HepG2 (cell line): ENCODE results near the gene CHIC2. TPM values are rescaled to one million over a fixed set of nuclear protein-coding genes. Genes with fewer than 3 reads are reported as not detected.

Experiments used
- AGO2 ChIP-seq: fragments of 200-400 bp; formaldehyde crosslinking; optimal IDR thresholded peaks from 2 replicates; pipeline ENCODE3; 2017; ENCODE audit warnings: mild to moderate bottlenecking, low read depth, low read length, moderate library complexity
- ASH2L ChIP-seq: fragments of 300-600, 200-600 bp; sonication (generic); IDR thresholded peaks from 2 replicates; pipeline ENCODE4 v1.7.0; 2017; ENCODE audit warnings: low read depth, mild to moderate bottlenecking, moderate library complexity, mixed read lengths, low read length; ENCODE audit not compliant: insufficient read length
- CC2D1A ChIP-seq: sonication (generic); formaldehyde crosslinking; IDR thresholded peaks from 2 replicates; pipeline ENCODE4 v1.8.1; 2023; ENCODE audit warnings: mild to moderate bottlenecking, missing genetic modification reagents
- ELF4 ChIP-seq: sonication (generic); formaldehyde crosslinking; IDR thresholded peaks from 2 replicates; pipeline ENCODE4 v1.5.0; 2020; ENCODE audit warnings: missing genetic modification reagents, mild to moderate bottlenecking, moderate library complexity, borderline replicate concordance
- FOSL2 ChIP-seq: sonication (generic); formaldehyde crosslinking; IDR thresholded peaks from 2 replicates; pipeline ENCODE4 v1.4.0; 2020; ENCODE audit warnings: missing genetic modification reagents
- HNRNPK ChIP-seq: fragments of 200-400 bp; formaldehyde crosslinking; IDR thresholded peaks from 2 replicates; pipeline ENCODE4 v1.6.1; 2018; ENCODE audit warnings: low read length, low read depth, moderate library complexity, mild to moderate bottlenecking; ENCODE audit not compliant: poor library complexity, severe bottlenecking
- JUND ChIP-seq: sonication (generic); formaldehyde crosslinking; IDR thresholded peaks from 2 replicates; pipeline ENCODE4 v1.8.0; 2022; ENCODE audit warnings: mild to moderate bottlenecking, missing genetic modification reagents
- MBD4 ChIP-seq: IDR thresholded peaks from 2 replicates; pipeline ENCODE4 v1.6.1; 2012; ENCODE audit warnings: low read length, inconsistent platforms, borderline replicate concordance
- MED1 ChIP-seq: sonication (generic); formaldehyde crosslinking; IDR thresholded peaks from 2 replicates; pipeline ENCODE4 v1.4.0; 2020; ENCODE audit warnings: missing genetic modification reagents
- RXRA ChIP-seq: sonication (generic); formaldehyde crosslinking; IDR thresholded peaks from 2 replicates; pipeline ENCODE4 v1.5.1; 2020; ENCODE audit warnings: missing genetic modification reagents
- SAFB2 ChIP-seq: sonication (generic); formaldehyde crosslinking; IDR thresholded peaks from 2 replicates; pipeline ENCODE4 v1.5.1; 2020; ENCODE audit warnings: missing genetic modification reagents, low read depth, mild to moderate bottlenecking, borderline replicate concordance
- SP4 ChIP-seq: sonication (generic); formaldehyde crosslinking; IDR thresholded peaks from 2 replicates; pipeline ENCODE4 v1.8.1; 2023; ENCODE audit warnings: mild to moderate bottlenecking, missing genetic modification reagents
- TCF7 ChIP-seq: sonication (generic); IDR thresholded peaks from 2 replicates; pipeline ENCODE4 v1.6.1; 2016; ENCODE audit warnings: antibody characterized with exemption, low read depth
- ZNF205 ChIP-seq: IDR thresholded peaks from 2 replicates; pipeline ENCODE4 v1.6.1; 2018; ENCODE audit warnings: missing biosample characterization, missing genetic modification reagents
- ZNF792 ChIP-seq: IDR thresholded peaks from 2 replicates; pipeline ENCODE4 v1.6.1; 2016
- ZNF816 ChIP-seq: sonication (generic); formaldehyde crosslinking; IDR thresholded peaks from 2 replicates; pipeline ENCODE4 v1.8.0; 2022; ENCODE audit warnings: missing genetic modification reagents, mild to moderate bottlenecking, borderline replicate concordance
- ZNF878 ChIP-seq: sonication (generic); formaldehyde crosslinking; IDR thresholded peaks from 2 replicates; pipeline ENCODE4 v1.8.1; 2023; ENCODE audit warnings: mild to moderate bottlenecking, missing genetic modification reagents, moderate library complexity
- polyA plus RNA-seq, 8 experiments: library from polyadenylated mRNA; depleted of rRNA in 3 of 8; stranded (reverse) in 7 of 8; unstranded in 1 of 8; fragments of >200 nt; fragmentation: Illumina TruSeq in 4 of 8; extraction: Trizol in 4 of 8; gene quantifications; 2 replicates each; pipeline versions ENCODE4 v1.2.1 to v1.2.3, GENCODE V29; 2011 to 2016; ENCODE audit warnings: low read depth in 4 of 8, missing spikeins in 1 of 8, mixed read lengths in 1 of 8; ENCODE audit not compliant: insufficient read depth in 1 of 8
- total RNA-seq, 5 experiments: library from RNA; depleted of rRNA; stranded (reverse); fragments of >200 nt; fragmentation: Illumina TruSeq; extraction: Trizol; gene quantifications; 2 replicates each; pipeline ENCODE4 v1.2.3, GENCODE V29; 2016; ENCODE audit warnings: low read depth in 1 of 5
- TF ChIP-seq, protein P1 (sequence below): IDR thresholded peaks from 2 replicates; pipeline ENCODE4 v1.6.1; 2018; ENCODE audit warnings: missing genetic modification reagents, mild to moderate bottlenecking, missing compliant biosample characterization
- TF ChIP-seq, protein P2 (sequence below): sonication (generic); formaldehyde crosslinking; IDR thresholded peaks from 2 replicates; pipeline ENCODE4 v1.4.0; 2020; ENCODE audit warnings: low read depth, mild to moderate bottlenecking, missing genetic modification reagents
- TF ChIP-seq, protein P3 (sequence below): sonication (generic); formaldehyde crosslinking; IDR thresholded peaks from 2 replicates; pipeline ENCODE4 v1.8.0; 2022; ENCODE audit warnings: mild to moderate bottlenecking, missing genetic modification reagents, moderate library complexity
- TF ChIP-seq, protein P4 (sequence below): sonication (generic); formaldehyde crosslinking; conservative IDR thresholded peaks from 2 replicates; pipeline ENCODE4 v1.4.0; 2020; ENCODE audit warnings: missing genetic modification reagents
- TF ChIP-seq, protein P5 (sequence below): sonication (generic); formaldehyde crosslinking; IDR thresholded peaks from 2 replicates; pipeline ENCODE4 v1.4.0; 2020; ENCODE audit warnings: missing genetic modification reagents

Gene CHIC2
- total and polyA plus RNA-seq, 2 of the 13 experiments (the other 11 are each of a cell fraction or from before 2014, with no cell fraction given) = 10.0 to 17.2 TPM

DNA sequence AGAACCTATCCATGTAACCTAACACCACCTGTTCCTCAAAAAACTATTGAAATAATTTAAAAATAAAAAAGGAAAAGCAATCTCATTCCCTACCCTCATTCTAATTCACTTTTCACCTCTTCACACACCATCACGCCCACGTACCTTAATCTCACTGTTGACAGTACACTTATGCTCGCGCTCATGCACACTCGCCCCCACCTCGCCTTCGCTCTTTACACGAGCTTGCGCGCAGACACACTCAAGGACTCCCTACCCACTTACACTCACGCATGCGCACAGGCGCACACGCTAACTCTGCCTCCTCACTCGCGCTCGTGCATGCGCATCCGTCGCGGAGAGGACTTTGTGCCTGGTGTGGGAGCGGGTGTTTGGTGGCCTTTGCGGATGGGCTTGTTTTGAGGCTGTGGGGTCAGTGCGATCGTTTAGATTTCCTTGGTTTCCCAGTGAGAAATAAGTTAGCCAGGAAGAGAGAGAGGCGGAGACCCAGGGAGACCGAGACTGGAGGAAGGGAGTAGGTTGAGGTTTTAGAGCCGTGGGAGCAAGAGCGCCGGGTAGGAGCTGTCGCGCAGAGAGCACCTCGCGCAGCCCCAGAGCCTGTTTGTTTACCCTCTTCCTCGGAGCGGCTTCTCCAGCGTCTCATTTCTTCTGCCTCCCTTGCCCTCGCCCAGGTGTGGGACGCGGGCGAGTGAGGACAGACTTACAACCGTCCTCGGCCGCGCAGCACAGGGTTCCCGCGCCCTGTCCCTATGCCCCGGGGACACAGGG is 27.4 kb upstream of the CHIC2 start (continued):
- TF ChIP-seq FOSL2 (CRISPR knock-in tag) (peak; percentile 20; the same call in 1 of the 2 replicates), AGO2 (no peak), ELF4 (CRISPR knock-in tag) (no peak), ZNF792 (CRISPR knock-in tag) (no peak; the same call in 1 of the 2 replicates), MED1 (no peak; the same call in 1 of the 2 replicates), ZNF816 (CRISPR knock-in tag) (no peak), SP4 (CRISPR knock-in tag) (no peak), HNRNPK (no peak), JUND (CRISPR knock-in tag) (0 out of 2 replicates have a peak, but pooled peaks have one; percentile 27), TCF7 (no peak), ZNF878 (CRISPR knock-in tag) (no peak), MBD4 (no peak), ZNF205 (0 out of 2 replicates have a peak, but pooled peaks have one; percentile 43), CC2D1A (no peak), SAFB2 (CRISPR knock-in tag) (no peak), ASH2L (no peak), RXRA (CRISPR knock-in tag) (no peak)
- TF ChIP-seq, protein P1, sequence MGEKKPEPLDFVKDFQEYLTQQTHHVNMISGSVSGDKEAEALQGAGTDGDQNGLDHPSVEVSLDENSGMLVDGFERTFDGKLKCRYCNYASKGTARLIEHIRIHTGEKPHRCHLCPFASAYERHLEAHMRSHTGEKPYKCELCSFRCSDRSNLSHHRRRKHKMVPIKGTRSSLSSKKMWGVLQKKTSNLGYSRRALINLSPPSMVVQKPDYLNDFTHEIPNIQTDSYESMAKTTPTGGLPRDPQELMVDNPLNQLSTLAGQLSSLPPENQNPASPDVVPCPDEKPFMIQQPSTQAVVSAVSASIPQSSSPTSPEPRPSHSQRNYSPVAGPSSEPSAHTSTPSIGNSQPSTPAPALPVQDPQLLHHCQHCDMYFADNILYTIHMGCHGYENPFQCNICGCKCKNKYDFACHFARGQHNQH (CRISPR knock-in tag) = no peak
- TF ChIP-seq, protein P2, sequence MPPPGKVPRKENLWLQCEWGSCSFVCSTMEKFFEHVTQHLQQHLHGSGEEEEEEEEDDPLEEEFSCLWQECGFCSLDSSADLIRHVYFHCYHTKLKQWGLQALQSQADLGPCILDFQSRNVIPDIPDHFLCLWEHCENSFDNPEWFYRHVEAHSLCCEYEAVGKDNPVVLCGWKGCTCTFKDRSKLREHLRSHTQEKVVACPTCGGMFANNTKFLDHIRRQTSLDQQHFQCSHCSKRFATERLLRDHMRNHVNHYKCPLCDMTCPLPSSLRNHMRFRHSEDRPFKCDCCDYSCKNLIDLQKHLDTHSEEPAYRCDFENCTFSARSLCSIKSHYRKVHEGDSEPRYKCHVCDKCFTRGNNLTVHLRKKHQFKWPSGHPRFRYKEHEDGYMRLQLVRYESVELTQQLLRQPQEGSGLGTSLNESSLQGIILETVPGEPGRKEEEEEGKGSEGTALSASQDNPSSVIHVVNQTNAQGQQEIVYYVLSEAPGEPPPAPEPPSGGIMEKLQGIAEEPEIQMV = no peak
- TF ChIP-seq, protein P3, sequence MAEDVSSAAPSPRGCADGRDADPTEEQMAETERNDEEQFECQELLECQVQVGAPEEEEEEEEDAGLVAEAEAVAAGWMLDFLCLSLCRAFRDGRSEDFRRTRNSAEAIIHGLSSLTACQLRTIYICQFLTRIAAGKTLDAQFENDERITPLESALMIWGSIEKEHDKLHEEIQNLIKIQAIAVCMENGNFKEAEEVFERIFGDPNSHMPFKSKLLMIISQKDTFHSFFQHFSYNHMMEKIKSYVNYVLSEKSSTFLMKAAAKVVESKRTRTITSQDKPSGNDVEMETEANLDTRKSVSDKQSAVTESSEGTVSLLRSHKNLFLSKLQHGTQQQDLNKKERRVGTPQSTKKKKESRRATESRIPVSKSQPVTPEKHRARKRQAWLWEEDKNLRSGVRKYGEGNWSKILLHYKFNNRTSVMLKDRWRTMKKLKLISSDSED (CRISPR knock-in tag) = no peak
- TF ChIP-seq, protein P4, sequence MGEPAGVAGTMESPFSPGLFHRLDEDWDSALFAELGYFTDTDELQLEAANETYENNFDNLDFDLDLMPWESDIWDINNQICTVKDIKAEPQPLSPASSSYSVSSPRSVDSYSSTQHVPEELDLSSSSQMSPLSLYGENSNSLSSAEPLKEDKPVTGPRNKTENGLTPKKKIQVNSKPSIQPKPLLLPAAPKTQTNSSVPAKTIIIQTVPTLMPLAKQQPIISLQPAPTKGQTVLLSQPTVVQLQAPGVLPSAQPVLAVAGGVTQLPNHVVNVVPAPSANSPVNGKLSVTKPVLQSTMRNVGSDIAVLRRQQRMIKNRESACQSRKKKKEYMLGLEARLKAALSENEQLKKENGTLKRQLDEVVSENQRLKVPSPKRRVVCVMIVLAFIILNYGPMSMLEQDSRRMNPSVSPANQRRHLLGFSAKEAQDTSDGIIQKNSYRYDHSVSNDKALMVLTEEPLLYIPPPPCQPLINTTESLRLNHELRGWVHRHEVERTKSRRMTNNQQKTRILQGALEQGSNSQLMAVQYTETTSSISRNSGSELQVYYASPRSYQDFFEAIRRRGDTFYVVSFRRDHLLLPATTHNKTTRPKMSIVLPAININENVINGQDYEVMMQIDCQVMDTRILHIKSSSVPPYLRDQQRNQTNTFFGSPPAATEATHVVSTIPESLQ (CRISPR knock-in tag) = no peak
- TF ChIP-seq, protein P5, sequence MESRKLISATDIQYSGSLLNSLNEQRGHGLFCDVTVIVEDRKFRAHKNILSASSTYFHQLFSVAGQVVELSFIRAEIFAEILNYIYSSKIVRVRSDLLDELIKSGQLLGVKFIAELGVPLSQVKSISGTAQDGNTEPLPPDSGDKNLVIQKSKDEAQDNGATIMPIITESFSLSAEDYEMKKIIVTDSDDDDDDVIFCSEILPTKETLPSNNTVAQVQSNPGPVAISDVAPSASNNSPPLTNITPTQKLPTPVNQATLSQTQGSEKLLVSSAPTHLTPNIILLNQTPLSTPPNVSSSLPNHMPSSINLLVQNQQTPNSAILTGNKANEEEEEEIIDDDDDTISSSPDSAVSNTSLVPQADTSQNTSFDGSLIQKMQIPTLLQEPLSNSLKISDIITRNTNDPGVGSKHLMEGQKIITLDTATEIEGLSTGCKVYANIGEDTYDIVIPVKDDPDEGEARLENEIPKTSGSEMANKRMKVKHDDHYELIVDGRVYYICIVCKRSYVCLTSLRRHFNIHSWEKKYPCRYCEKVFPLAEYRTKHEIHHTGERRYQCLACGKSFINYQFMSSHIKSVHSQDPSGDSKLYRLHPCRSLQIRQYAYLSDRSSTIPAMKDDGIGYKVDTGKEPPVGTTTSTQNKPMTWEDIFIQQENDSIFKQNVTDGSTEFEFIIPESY = no peak
